NB4 (cell line): ENCODE data around the gene MAGI1.

Experiments
- DNase-seq: peaks from one replicate; pipeline ENCODE4 v3.0.0; 2010; ENCODE audit warnings: low read depth
- H3K4me3 ChIP-seq: one replicate; pipeline ENCODE4 v1.5.1; 2011; ENCODE audit warnings: mild to moderate bottlenecking, low read depth, low read length, moderate library complexity
- MYC ChIP-seq: IDR thresholded peaks from 2 replicates; pipeline ENCODE4 v1.6.1; 2011; ENCODE audit warnings: low read depth, low read length
- POLR2A ChIP-seq: IDR thresholded peaks from 2 replicates; pipeline ENCODE4 v1.6.1; 2011; ENCODE audit warnings: mild to moderate bottlenecking; ENCODE audit not compliant: insufficient read length; ENCODE audit errors: extremely low read depth
- TF ChIP-seq, protein P1 (sequence below): IDR thresholded peaks from 2 replicates; pipeline ENCODE4 v1.6.1; 2011; ENCODE audit warnings: low read depth, low read length
- TF ChIP-seq, protein P2 (sequence below): IDR thresholded peaks from one replicate; pipeline ENCODE4 v1.5.1; 2012; ENCODE audit warnings: low read depth, low read length

MAGI1 gene

DNA sequence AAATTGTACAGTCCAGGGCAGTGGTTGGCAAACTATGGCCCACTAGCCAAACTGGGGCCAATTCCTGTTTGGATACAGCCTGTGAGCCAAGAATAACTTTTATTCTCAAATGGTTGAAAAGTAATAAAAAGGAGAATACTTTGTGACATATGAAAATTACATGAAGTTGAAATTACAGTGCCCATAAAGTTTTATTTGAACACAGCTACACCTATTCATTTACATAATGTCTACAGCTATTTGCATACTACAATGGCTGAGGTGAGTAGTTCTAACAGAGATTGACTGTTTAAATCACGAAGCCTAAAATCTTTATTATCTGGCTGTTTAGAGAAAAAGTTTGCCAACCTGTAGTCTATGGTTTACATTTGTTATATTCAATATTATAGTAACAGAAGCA is 600.1 kb downstream of the MAGI1 start:
- TF ChIP-seq POLR2A (no peak), MYC (no peak)

DNA sequence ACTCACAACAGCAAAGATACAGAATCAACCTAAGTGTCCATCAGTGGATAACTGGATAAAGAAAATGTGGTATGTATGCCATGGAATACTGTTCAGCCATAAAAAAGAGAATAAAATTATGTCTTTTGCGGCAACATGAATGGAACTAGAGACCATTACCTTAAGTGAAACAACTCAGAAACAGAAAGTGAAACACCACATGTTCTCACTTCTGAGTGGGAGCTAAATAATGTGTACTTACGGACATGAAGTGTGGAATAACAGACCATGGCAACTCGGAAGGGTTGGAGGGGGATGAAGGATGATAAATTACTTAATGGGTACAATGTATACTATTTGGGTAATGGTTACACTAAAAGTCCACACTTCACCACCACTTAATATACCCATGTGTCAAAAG is 600.6 kb downstream of the MAGI1 start:
- TF ChIP-seq, protein P1, sequence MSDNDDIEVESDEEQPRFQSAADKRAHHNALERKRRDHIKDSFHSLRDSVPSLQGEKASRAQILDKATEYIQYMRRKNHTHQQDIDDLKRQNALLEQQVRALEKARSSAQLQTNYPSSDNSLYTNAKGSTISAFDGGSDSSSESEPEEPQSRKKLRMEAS, result no peak
- no peak for TF ChIP-seq MYC
- no peak for TF ChIP-seq POLR2A
- TF ChIP-seq, protein P2, sequence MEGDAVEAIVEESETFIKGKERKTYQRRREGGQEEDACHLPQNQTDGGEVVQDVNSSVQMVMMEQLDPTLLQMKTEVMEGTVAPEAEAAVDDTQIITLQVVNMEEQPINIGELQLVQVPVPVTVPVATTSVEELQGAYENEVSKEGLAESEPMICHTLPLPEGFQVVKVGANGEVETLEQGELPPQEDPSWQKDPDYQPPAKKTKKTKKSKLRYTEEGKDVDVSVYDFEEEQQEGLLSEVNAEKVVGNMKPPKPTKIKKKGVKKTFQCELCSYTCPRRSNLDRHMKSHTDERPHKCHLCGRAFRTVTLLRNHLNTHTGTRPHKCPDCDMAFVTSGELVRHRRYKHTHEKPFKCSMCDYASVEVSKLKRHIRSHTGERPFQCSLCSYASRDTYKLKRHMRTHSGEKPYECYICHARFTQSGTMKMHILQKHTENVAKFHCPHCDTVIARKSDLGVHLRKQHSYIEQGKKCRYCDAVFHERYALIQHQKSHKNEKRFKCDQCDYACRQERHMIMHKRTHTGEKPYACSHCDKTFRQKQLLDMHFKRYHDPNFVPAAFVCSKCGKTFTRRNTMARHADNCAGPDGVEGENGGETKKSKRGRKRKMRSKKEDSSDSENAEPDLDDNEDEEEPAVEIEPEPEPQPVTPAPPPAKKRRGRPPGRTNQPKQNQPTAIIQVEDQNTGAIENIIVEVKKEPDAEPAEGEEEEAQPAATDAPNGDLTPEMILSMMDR, result no peak
- no peak overlapping the region for H3K4me3 ChIP-seq
- DNase-seq, result no peak

More for the DNA sequence above, 600.1 kb downstream of the MAGI1 start:
- H3K4me3 ChIP-seq, result no peak overlapping the region
- DNase-seq, result no peak

DNA sequence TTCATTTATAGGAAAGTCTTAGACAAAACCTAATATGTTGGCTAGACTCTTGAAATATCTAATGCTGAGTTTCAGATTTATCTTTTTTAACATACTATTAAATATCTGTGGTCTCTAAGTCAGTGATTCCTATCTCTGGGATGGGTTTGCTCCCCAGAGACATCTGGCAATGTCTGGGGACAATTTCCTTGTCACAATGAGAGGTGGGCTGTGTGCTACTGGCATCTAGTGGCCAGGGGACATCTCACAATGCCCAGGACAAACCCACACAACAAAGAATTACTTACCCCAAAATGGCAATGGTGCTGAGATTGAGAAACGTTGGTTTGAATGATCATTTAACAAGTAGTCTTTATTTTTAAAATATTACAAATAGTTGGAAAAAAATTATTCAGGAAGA is 602.1 kb downstream of the MAGI1 start:
- TF ChIP-seq, protein P2, result peak; percentile 50
- TF ChIP-seq, protein P1, result no peak
- TF ChIP-seq POLR2A, result no peak
- no peak overlapping the region for H3K4me3 ChIP-seq
- DNase-seq, result peak; percentile 41

DNA sequence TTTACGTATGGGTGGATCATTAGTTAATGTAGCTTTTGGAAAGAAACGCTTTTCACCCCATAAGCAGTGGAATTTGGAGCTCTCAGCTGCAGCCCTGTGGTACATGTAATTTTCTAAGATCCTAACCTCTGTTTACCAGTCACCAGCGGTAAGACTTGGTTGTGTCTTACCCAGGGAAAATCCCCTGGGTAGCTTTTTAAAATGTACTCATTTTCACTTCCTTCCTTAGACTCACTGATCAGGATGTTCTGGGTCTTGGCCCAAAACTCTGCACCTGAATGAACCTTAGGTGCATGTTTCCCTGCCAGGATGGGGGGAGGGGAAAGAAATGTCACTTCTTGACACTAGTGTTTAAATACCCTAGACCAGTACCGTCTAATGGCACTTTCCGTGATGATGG is 605.2 kb downstream of the MAGI1 start:
- TF ChIP-seq MYC (no peak), POLR2A (no peak)
- TF ChIP-seq, protein P2, result no peak
- TF ChIP-seq, protein P1, result no peak
- DNase-seq, result no peak
- H3K4me3 ChIP-seq, result no peak overlapping the region

DNA sequence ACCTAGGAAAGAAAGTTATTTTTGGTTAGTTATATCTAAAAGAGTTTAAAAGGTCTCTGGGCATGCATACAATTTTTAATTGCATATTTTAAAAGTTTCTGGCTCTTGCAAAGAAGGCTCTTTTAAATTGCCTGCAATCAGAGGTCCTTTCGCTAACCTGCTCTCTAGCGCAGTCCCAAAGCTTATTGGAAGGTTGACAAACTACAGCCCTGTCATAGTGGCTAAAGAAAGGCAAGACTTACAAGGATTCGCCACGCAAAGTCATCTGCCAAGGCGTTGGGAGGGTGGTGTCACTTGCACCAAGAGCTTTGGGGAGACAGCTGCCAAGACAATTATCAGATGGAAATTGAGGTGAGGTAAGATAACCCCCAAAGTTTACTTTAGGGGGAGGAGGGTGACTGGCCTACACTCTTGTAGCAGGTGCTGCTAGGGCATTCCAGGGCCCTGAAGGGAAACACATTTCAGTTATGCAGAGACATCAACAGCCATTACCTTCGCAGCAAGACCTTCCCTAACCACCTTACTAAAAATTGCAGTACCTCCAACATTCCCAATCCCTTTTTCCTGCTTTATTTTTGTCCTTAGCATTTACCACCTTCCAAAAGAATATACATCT is 606.2 kb downstream of the MAGI1 start:
- no peak for DNase-seq
- H3K4me3 ChIP-seq, result no peak overlapping the region
- TF ChIP-seq MYC, result no peak

DNA sequence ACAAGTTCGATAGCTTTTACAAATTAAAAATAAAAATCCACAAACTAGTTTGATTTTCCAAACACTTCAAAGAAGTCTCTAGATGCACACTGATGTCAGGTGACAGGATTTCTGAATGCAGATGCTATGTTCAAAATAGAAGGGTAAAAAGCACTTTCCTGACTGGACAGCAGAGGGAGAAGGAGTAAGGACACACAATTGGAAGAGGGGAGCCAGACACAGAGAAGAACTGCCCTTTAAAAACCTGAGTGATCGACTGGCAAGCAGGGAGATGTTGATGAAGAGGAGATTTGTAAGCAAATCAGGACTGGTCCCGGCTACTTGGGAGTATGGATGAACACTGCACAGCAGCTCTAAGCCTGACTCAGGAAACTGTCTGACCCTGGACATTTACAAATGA is 612.8 kb downstream of the MAGI1 start:
- no peak for DNase-seq
- TF ChIP-seq POLR2A, result no peak
- TF ChIP-seq, protein P2, result no peak
- no peak for TF ChIP-seq MYC
- TF ChIP-seq, protein P1, result no peak
- no peak overlapping the region for H3K4me3 ChIP-seq

DNA sequence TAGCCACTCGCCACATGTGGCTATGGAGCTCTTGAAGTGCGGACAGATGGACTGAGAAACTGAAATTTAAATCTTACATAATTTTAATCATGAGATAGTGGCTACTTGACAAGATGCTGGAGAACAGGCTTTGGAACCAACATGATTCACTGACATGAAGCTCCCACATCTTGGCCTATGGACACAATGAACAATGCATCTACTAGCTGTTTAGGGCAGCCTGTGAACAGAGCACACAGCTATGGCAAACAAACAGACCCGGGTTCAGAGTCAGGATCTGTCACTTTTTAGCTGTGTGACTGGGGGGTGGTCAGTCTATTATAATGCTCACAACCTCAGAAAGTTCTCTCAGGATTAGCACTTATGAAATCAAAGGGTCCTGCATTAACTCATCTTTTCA is 616.6 kb downstream of the MAGI1 start:
- TF ChIP-seq, protein P2, result no peak
- TF ChIP-seq MYC (no peak), POLR2A (no peak)
- TF ChIP-seq, protein P1, result no peak
- DNase-seq, result no peak
- no peak overlapping the region for H3K4me3 ChIP-seq
